ENCODE data around the gene AGPS. TPM values are rescaled to one million over a fixed set of nuclear protein-coding genes. Genes with fewer than 3 reads are reported as not detected.

AGPS gene
- total and polyA plus RNA-seq, 2 of the 13 experiments (the other 11 are each of a cell fraction or from before 2014, with no cell fraction given): 39.4 to 99.0 TPM

- TF ChIP-seq ZNF281 (CRISPR knock-in tag; IDR thresholded peaks at IDR 0.05; ENCODE audit: borderline replicate concordance): no peak
- no peak for TF ChIP-seq ZNF333 (CRISPR knock-in tag; IDR thresholded peaks at IDR 0.05; ENCODE audit: borderline replicate concordance)
- TF ChIP-seq ATRX (CRISPR knock-in tag; IDR thresholded peaks at IDR 0.05; ENCODE audit: borderline replicate concordance): no peak
- peak; percentile 66; the same call in 1 of the 2 replicates for TF ChIP-seq PPARG (CRISPR knock-in tag; conservative IDR thresholded peaks at IDR 0.05)
- TF ChIP-seq ZFP62 (CRISPR knock-in tag; IDR thresholded peaks at IDR 0.05): no peak
- TF ChIP-seq ZNF792 (CRISPR knock-in tag; IDR thresholded peaks at IDR 0.05): no peak
- TF ChIP-seq ATF5 (CRISPR knock-in tag; IDR thresholded peaks at IDR 0.05; ENCODE audit: low read depth): no peak
- TF ChIP-seq EEA1 (CRISPR knock-in tag; IDR thresholded peaks at IDR 0.05; ENCODE audit: borderline replicate concordance): no peak
- peak; percentile 71; the same call in 1 of the 2 replicates for TF ChIP-seq ELF3 (CRISPR knock-in tag; IDR thresholded peaks at IDR 0.05)
- TF ChIP-seq HMGXB3 (CRISPR knock-in tag; IDR thresholded peaks at IDR 0.05; ENCODE audit: borderline replicate concordance): no peak
- TF ChIP-seq SMAD3 (CRISPR knock-in tag; IDR thresholded peaks at IDR 0.05): 0 out of 2 replicates have a peak, but pooled peaks have one; percentile 24
- no peak for TF ChIP-seq ZNF558 (CRISPR knock-in tag; IDR thresholded peaks at IDR 0.05; ENCODE audit: borderline replicate concordance)
- TF ChIP-seq HNRNPL (IDR thresholded peaks at IDR 0.05; ENCODE audit: low read depth, low read length): no peak
- no peak for TF ChIP-seq ZNF543 (CRISPR knock-in tag; IDR thresholded peaks at IDR 0.05)
- TF ChIP-seq ZNF234 (CRISPR knock-in tag; conservative IDR thresholded peaks at IDR 0.05): no peak
- no peak for TF ChIP-seq GLMP (CRISPR knock-in tag; IDR thresholded peaks at IDR 0.05; ENCODE audit: borderline replicate concordance)
- no peak for TF ChIP-seq ZSCAN30 (CRISPR knock-in tag; IDR thresholded peaks at IDR 0.05)
- TF ChIP-seq ZNF619 (CRISPR knock-in tag; IDR thresholded peaks at IDR 0.05): no peak
- TF ChIP-seq ZNF101 (CRISPR knock-in tag; IDR thresholded peaks at IDR 0.05; ENCODE audit: borderline replicate concordance, low read depth): no peak
- TF ChIP-seq TBP (CRISPR knock-in tag; IDR thresholded peaks at IDR 0.05): no peak
- TF ChIP-seq SMAD9 (CRISPR knock-in tag; IDR thresholded peaks at IDR 0.05): no peak
- no peak for TF ChIP-seq SMARCC2 (IDR thresholded peaks at IDR 0.05)
- no peak for TF ChIP-seq ZNF782 (CRISPR knock-in tag; IDR thresholded peaks at IDR 0.05; ENCODE audit: borderline replicate concordance)
These were observed 12.6 kb downstream of the AGPS start (continued) for GRCh38 chr2:177405029-177405692.
